HG02885 (cell line): ENCODE results near the gene ULK2.
A peak's percentile ranks its signal among the peaks of the same experiment; 100 is the strongest.
"Not testable (repeated sequence)": the region's sequence is repeated elsewhere in the genome, so short reads cannot be mapped to it uniquely, and the experiment has no call there.

Source experiments
- ATAC-seq: cut with Tn5 transposase; IDR thresholded peaks from one replicate; pipeline ENCODE4 v1.9.1; 2021; ENCODE audit warnings: mild to moderate bottlenecking; ENCODE audit not compliant: unreplicated experiment, poor library complexity

Gene ULK2

DNA sequence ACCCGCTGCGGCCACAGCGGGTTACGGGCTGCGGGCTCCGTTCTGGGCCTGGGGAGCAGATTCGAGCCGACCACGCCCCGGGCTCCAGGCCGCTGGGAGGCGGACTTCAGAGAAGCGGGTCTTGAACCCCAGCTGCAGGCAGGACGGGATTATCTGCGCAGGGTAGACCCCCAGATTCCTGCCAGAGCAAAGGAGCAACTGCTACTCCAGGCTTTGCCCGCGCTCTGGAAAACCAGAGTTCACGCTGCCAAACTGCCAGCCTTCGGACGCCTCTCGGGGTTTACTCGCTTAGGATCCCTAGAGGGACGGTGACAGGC lies 301 bp upstream of the ULK2 start:
- no peak for ATAC-seq

- peak; percentile 59 for ATAC-seq
Observed at GRCh38 chr17:19867079-19867328, 732 bp downstream of the ULK2 start.

DNA sequence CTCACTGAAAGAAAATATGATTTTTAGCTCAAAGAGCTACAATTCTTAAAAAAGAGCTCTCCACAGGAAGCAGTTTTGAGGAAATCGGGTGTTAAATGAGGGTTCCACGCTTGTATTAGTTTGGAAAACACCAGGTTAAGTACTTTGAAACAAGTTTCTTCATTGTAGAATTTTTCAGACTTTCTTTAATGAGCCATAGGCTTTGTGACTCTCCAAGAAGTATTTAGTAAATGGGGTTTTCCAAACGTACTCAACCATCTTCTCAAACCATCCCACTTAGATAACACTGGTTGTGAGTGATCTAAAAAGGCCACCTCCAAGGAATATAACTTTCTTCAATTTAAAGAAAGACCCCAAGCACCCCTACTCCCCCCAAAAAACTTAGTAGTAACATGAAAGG lies 2.7 kb downstream of the ULK2 start:
- ATAC-seq: no peak

- not testable (repeated sequence) for ATAC-seq
Observed at GRCh38 chr17:19860647-19861177, 7.0 kb downstream of the ULK2 start.

GRCh38 chr17:19857640-19858039 lies 10.1 kb downstream of the ULK2 start:
- ATAC-seq: no peak

DNA sequence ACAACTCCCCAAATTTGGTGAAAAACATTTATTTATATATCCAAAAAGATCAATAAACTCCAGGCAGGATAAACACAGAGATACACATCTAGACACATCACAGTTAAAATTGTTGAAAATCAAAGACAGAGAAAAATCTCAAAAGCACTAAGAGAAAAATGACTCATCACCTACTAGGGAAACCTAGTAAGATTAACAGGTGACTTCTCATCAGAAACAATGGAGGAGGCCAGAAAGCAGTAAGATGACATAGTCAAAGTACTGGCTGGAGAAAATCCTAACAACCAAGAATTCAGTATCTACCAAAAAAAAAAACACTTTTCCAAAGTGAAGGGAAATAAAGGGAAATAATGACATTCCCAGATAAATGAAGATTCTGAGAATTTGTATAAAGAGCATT lies 33.8 kb downstream of the ULK2 start:
- ATAC-seq: no peak

DNA sequence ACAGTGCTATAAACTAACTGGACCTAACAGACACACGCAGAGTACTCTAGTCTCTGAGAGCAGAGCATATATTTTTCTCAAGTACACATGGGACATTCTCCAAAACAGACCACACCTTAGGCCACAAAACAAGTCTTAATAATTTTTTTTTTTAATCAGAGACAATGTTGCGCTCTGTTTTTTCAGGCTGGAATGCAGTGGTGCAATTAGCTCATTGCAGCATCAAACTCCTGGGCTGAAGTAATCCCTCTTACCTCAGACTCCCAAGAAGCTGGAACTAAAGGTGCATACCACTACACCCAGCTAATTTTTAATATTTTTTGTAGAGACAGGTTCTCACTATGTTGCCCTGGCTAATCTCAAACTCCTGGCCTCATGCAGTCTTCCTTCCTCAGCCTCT lies 37.7 kb downstream of the ULK2 start:
- no peak for ATAC-seq

GRCh38 chr17:19812407-19812806 lies 55.3 kb downstream of the ULK2 start:
- ATAC-seq: no peak

DNA sequence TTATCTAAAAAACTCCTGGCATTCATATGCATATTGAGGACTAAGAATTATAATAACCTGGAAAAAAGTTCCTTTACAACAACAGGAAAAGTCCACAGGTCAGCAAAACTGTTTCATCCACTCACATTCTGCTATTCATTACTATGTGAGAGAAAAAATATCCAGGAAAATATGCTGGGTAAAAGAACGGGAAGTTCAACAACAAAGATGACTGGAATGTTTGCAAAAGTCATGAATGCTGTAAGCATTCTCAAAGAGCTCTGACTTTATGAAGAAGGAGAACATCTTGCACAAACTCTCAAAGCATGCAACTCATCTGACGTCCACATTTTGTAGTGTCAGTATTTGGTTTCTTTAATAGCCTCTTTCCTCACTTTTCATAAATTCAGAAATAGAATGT lies 62.7 kb downstream of the ULK2 start:
- ATAC-seq: no peak

GRCh38 chr17:19800571-19800970 lies 67.2 kb downstream of the ULK2 start:
- ATAC-seq: no peak

DNA sequence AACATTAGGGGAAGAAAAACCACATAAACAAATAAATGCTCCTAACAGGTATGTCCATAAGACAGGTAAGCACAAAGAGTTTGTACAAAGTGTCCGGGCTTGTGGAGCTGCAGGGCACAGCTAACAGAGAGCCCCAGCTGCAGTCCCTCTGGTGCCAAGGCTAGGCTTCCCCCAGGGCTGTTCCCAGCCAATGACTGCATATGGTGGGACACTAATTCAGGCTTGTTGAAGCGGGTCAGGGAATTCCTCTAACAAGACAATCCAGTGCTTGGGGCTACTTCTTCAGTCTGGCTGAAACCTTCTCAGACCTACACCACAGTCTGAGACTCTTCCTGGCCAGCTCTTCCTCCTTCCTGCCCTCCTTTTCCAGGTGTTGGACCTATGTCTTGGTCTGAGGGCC lies 67.9 kb downstream of the ULK2 start:
- no peak for ATAC-seq

- no peak for ATAC-seq
Observed at GRCh38 chr17:19796457-19796856, 71.3 kb downstream of the ULK2 start.

DNA sequence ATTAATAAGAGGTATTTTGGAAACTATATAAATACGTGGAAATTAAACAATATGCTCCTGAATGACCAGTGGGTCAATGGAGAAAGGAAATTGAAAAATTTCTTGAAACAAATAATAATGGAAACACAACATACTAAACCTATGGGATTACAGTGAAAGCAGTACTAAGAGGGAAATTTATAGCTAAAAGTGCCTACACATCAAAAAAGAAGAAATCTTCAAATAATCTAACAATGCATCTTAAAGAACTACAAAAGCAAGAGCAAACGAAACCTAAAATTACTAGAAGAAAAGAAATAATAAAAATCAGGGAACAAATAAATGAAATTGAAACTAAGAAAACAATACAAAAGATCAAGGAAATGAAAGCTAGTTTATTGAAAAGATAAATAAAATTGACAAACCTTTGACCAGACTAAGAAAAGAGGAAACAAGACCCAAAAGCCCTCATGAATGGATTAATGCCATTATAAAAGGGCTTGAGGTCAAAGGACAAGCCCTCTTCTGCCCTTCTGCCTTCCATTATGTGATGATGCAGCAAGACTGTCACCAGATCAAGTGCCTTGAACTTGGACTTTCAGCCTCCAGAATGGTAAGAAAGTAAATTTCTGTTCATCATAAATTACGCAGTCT lies 75.7 kb downstream of the ULK2 start:
- ATAC-seq: no peak

- ATAC-seq: no peak
Observed at GRCh38 chr17:19787733-19788357, 79.9 kb downstream of the ULK2 start.

GRCh38 chr17:19785854-19786253 lies 81.9 kb downstream of the ULK2 start:
- no peak for ATAC-seq

DNA sequence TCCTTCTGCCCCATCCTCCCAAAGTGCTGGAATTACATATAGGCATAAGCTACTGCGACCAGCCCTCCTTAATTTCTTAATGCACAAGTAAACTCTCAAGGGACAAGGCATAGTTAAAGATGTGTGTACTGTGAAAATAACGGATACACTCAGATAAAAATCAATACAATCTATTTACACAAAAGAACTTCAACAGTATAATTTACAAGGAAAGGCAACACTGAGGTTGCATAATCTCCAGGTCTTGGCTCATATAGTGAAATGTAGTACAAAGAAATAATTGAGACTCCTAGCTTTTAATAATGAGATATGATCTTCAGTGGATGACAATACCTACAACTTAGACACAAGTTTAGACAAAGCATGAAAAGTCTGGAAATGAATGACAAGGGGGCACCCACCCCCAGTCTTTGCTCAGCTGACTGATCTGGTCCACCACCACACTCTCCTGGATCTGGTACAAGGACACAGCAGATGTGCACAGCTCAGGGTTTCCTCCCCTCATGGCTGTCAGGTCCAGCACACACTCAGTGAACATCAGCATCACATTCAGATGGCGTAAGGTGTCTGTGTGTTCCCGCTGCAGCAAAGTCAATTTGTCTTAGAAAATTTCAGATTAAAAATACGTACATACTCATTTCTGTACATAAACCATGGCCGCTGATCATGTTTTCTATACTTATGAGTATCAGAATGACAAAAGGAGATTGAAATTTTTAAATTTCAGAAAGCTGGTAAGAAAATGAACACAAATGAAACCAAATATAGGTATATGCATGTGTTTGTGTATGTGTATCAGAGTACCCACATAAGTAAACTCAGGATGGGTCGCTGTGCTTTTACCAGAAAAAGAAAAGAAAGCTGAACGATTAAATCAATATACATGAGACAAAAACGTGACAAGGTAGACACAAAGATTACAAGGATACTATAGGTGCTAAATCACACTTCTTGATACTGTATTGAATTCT lies 86.0 kb downstream of the ULK2 start:
- ATAC-seq: no peak

GRCh38 chr17:19780846-19781245 lies 86.9 kb downstream of the ULK2 start:
- no peak for ATAC-seq

GRCh38 chr17:19773534-19773933 lies 94.2 kb downstream of the ULK2 start:
- ATAC-seq: no peak

GRCh38 chr17:19771971-19772630 lies 95.6 kb downstream of the ULK2 start:
- ATAC-seq: no peak

DNA sequence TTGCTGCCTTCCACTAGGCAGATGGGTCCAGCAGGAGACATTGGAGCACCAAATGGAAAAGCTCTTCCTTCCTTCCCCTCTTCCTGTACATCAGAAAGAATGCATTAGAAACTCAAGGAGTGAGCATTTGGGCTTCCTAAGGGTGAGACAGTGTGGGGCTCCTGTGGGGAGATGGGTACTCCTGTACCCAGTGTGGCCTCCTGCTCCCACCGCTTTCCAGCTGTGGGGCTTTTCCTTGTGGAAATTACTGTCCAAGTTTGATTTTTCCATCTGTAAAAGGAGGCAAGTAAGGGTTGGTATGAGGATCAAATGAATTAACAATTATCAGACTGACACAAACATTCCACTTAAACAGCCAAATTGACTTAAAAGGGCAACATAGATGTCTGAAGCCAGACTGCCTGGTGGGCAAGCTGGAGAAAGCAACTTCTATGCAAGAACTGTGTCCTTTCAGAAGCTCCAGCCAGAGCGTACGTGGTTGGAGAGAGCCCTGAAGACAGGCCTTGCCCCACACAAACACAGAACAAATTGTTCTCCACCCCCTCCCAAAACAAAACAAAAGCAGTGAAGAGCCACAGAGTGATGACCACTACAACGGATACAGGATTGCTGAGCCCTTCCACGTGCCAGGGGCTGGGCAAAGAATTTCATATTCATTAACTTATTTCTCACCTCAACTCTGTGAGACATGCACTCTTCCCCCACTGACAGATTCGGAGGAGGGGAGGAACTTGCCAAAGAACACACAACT lies 96.6 kb downstream of the ULK2 start:
- ATAC-seq: no peak
